Measurements from ENCODE around the gene KIF20A. TPM values are rescaled to one million over a fixed set of nuclear protein-coding genes. Genes with fewer than 3 reads are reported as not detected.

KIF20A gene
- total RNA-seq, 1 experiment from 2014 or later, result 119 TPM

- Histone ChIP-seq H3K27me3 (replicated peaks; ENCODE audit: insufficient read depth, low read depth, low read length, poor library complexity) (no peaks in the 10 kb centered on the region), H3K4me1 (ENCODE audit: insufficient read depth, low read length, poor library complexity, severe bottlenecking) (peaks cover 12% of the 10 kb centered on the region), H3K36me3 (ENCODE audit: insufficient read depth, low read length, poor library complexity, severe bottlenecking) (peaks cover 9% of the 10 kb centered on the region), H3K9me3 (ENCODE audit: low read depth, low read length, poor library complexity, severe bottlenecking) (no peaks in the 10 kb centered on the region), H3K4me3 (ENCODE audit: low read depth, low read length, poor library complexity, severe bottlenecking) (peak overlapping the region; percentile 97), H3K27ac (ENCODE audit: low read depth, low read length, poor library complexity, severe bottlenecking) (peak overlapping the region; percentile 83)
- intact Hi-C loops (cut with micrococcal nuclease; ENCODE audit: unreplicated experiment), result loop anchor here (2.0 to 10.0 kb wide), 2 partner anchors 34 to 282 kb away; partner anchors contain the start of genes BRD8 and KIF20A
- no peak for DNase-seq (ENCODE audit: low spot score)
- BruUV-seq (replicated peaks), result TSS peak; percentile 71
- CTCF ChIA-PET, result interaction anchor here (1.4 kb wide), 1 partner anchor 10 kb away, joined by 5 read pairs; no protein-coding TSS in a partner anchor
- POLR2A ChIA-PET (ENCODE audit: low non-redundant PET), result interaction anchor here (0.6 to 0.7 kb wide), 2 partner anchors 23 to 68 kb away, joined by 4 read pairs; no protein-coding TSS in a partner anchor
- TF ChIP-seq CTCF (conservative IDR thresholded peaks at IDR 0.05; ENCODE audit: low read depth, low read length) (no peak), EZH2 (IDR thresholded peaks at IDR 0.05; ENCODE audit: borderline replicate concordance, low read depth, low read length, poor library complexity, severe bottlenecking) (no peak)
Observed at GRCh38 chr5:138212828-138213160, 33.9 kb downstream of the KIF20A start.

GRCh38 chr5:138213161-138214029 lies 34.5 kb downstream of the KIF20A start, which contains the start of gene CDC23:
Gene CDC23 (minus strand): TSS chr5:138213323. CDS start chr5:138213312, 11 bp downstream.
- Histone ChIP-seq H3K27me3 (replicated peaks; ENCODE audit: insufficient read depth, low read depth, low read length, poor library complexity) (no peaks in the 10 kb centered on the region), H3K4me1 (ENCODE audit: insufficient read depth, low read length, poor library complexity, severe bottlenecking) (peaks cover 12% of the 10 kb centered on the region), H3K9me3 (ENCODE audit: low read depth, low read length, poor library complexity, severe bottlenecking) (no peaks in the 10 kb centered on the region), H3K36me3 (ENCODE audit: insufficient read depth, low read length, poor library complexity, severe bottlenecking) (peaks cover 4% of the 10 kb centered on the region), H3K27ac (ENCODE audit: low read depth, low read length, poor library complexity, severe bottlenecking) (peak within 1 kb of the TSS; percentile 83), H3K4me3 (ENCODE audit: low read depth, low read length, poor library complexity, severe bottlenecking) (peak within 1 kb of the TSS; percentile 97)
- intact Hi-C loops (cut with micrococcal nuclease; ENCODE audit: unreplicated experiment), result loop anchor here (2.0 to 10.0 kb wide), 2 partner anchors 35 to 281 kb away; partner anchors contain the start of genes BRD8 and KIF20A
- TF ChIP-seq CTCF (conservative IDR thresholded peaks at IDR 0.05; ENCODE audit: low read depth, low read length) (no peak), EZH2 (IDR thresholded peaks at IDR 0.05; ENCODE audit: borderline replicate concordance, low read depth, low read length, poor library complexity, severe bottlenecking) (no peak)
- CTCF ChIA-PET, result interaction anchor here (1.4 kb wide), 1 partner anchor 10 kb away, joined by 5 read pairs; no protein-coding TSS in a partner anchor
- BruUV-seq (replicated peaks), result no TSS peak
- POLR2A ChIA-PET (ENCODE audit: low non-redundant PET), result interaction anchor here (0.5 to 0.7 kb wide), 2 partner anchors 24 to 356 kb away, joined by 3 to 4 read pairs; no protein-coding TSS in a partner anchor
- DNase-seq (ENCODE audit: low spot score), result peak; percentile 100

DNA sequence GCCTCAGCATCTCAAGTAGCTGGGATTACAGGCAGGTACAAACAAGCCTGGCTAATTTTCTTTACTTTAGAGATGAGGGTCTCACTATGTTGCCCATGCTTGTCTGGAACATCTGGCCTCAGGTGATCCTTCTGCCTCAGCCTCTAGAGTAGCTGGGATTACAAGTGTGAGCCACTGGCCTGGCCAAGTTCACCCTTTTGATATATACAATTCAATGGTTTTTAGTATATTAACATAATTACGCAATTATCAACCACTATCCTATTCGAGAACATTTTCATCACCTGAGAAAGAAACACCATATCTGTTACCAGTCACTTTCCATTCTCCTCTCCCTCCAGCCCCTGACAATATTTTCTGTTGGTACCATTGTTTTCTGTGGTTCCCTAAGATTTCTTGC lies 37.9 kb downstream of the KIF20A start:
- Histone ChIP-seq H3K9me3 (ENCODE audit: low read depth, low read length, poor library complexity, severe bottlenecking) (no peaks in the 10 kb centered on the region), H3K4me3 (ENCODE audit: low read depth, low read length, poor library complexity, severe bottlenecking) (no peak overlapping the region), H3K27me3 (replicated peaks; ENCODE audit: insufficient read depth, low read depth, low read length, poor library complexity) (no peaks in the 10 kb centered on the region), H3K36me3 (ENCODE audit: insufficient read depth, low read length, poor library complexity, severe bottlenecking) (no peaks in the 10 kb centered on the region), H3K4me1 (ENCODE audit: insufficient read depth, low read length, poor library complexity, severe bottlenecking) (peaks cover 9% of the 10 kb centered on the region), H3K27ac (ENCODE audit: low read depth, low read length, poor library complexity, severe bottlenecking) (no peak overlapping the region)
- DNase-seq (ENCODE audit: low spot score), result no peak
- no peak for TF ChIP-seq CTCF (conservative IDR thresholded peaks at IDR 0.05; ENCODE audit: low read depth, low read length)
- ChIA-PET POLR2A (ENCODE audit: low non-redundant PET) (no interaction called here), CTCF (interaction anchor here (0.6 kb wide), 1 partner anchor 52 kb away, joined by 5 read pairs; no protein-coding TSS in a partner anchor)
- intact Hi-C loops (cut with micrococcal nuclease; ENCODE audit: unreplicated experiment), result loop anchor here (10.0 kb wide), 1 partner anchor 278 kb away; no protein-coding TSS in a partner anchor
- BruUV-seq (replicated peaks), result no TSS peak

Data from A673 (cell line).